Superior temporal gyrus (tissue), 1 donor: ENCODE measurements around the gene RAB33A.
A peak's percentile ranks its signal among the peaks of the same experiment; 100 is the strongest.
"Not testable (repeated sequence)": the region's sequence is repeated elsewhere in the genome, so short reads cannot be mapped to it uniquely, and the experiment has no call there.

Source experiments
- DNase-seq: peaks from one replicate; pipeline ENCODE4 v3.0.0-alpha.2; 2016; ENCODE audit errors: extremely low spot score

Gene RAB33A

DNA sequence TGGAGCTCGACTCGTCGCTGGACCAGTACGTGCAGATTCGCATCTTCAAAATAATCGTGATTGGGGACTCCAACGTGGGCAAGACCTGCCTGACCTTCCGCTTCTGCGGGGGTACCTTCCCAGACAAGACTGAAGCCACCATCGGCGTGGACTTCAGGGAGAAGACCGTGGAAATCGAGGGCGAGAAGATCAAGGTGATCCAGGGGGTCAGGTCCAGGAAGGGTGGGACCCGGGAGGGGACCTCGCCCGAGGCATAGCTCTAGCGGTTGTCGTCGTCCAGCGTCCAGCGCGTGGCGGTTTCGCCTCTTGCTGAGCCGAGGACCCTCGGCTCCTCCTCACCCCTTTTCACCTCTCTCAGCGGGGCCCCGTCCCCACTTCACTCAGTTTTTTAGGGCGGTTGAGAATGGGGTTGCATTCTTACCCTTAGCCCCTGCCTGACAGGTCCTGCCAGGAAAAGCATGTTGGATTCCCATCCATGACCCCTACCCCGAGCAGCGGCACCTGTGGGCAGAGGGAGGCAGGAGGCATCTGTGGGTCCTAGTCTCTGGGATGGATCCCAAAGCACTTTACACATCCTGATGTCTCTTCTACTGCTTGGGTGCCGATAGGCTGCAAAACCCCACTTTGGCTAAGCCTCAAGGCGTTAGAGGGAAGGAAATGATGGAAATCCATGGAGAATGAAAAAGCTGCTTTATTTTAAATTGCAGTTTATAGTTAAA lies 524 bp downstream of the RAB33A start:
- DNase-seq, result peak; percentile 17

DNA sequence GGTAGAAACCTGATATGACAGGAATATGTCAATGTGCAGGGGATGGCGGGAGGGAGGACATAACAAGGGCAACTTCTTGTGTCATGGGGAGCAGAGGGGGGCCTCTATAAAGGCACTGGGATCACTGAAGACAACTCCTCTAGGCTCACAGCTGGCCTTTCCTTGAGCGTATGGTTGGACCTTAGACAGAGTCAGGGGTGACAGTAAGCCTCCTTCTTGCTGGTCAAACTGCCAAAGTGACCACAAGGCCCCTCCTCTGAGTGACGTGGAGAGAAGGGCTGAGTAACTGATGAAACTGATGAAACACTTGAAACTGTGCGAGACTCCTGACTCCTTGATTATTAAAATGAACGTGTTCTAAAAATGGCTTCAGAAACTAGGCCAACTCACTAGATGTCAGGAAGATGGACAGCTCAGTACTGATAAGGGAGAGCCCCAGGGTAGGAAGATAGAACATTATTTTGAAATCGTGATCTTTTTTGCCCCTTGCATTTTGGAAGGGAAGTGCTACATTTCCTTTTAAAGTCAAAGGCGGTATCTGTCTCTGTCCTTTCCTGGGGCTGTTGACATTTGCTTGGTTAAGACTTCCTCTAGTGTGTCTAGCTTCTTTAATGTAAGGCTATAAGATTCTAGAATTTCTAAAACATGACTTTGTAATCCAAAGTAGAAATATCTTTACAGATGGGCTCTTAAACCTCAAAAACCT lies 1.6 kb downstream of the RAB33A start:
- peak; percentile 61 for DNase-seq

DNA sequence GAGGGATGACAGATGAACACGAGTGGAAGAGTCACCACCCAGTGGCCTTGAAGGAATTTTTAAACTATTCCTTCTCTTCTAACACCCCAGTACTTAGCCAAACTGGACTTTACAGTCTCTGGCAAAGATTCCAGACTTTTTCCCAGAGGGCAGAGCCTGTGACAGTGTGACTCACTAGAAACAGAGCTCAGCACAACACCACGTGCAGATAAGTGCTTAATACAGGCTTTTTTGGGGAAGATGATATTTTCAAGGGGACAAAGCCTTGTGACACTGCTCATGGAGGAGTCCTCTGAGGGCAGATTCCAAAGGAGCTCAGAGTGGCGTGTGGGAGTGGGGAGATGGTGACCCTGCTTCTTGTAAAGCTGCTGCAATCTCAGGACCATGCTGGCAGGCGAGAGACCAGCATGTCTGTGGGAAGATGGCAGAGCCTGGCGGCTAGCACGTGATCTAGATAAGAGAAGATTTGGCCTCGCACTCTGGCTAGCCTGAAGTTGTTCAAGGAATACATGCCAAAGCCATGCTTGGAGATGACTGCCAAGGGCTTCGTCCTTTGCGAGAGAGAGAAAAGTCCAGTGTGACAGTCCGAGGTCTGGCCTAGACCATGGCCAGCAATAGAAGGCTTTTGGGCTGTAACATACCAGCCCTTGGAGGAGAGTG lies 2.4 kb downstream of the RAB33A start:
- DNase-seq, result peak; percentile 47

DNA sequence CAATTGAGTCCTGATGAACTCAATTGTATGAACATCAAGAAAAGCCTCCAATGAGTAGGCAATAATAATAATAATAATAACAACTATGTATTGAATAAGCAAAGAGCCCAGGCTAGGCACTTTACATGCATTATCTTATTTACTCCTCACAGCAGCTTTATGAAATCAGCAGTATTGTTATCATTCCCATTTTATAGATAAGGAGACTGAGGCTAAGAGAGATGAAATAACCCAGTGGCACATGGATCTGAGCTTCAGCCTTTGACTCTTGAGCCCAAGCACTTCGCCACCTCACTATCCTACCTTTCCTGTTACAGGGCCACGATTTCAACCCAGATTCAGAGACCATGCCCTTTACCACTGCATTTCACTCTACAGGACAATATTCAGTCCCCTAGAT lies 3.2 kb downstream of the RAB33A start:
- no peak for DNase-seq

DNA sequence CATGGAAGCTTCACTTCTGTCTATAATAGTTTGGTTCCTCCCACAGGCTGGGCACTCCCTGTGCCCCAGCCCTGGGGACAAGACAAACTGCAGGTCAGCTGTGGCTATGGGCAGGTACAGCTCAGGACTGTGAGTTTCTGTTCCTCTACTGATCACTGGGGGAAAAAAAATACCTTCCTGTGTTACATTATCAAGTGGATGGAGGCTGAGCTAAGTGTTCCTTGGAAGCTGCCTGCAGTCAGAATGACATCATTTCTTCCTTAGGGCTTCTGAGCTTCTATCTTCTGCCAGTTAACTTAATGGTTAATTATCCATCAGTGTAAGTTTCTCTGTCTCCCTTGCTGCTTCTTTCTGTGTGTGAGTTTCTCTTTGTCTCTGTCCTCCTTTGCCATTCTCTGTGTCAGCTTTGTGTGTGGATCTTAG lies 4.6 kb downstream of the RAB33A start:
- peak; percentile 9 for DNase-seq

DNA sequence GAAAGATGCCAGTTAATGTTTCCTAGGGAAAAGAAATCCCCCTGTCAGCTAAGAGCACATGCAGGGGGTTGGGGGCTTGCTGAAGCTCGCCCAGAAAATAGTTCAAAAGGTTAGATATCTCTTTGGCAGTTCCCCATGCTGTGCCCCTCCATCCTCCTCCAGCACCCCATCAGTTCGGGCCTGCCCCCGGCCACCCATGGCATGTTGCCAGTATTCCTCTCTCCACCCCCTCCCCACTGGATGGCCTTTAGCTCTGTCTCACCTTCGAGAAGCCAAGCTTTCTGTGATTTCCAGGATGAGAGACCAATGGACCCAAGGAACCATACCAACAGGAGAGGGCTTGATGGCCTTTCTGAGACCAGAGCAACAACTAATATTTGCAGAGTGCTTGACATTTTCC lies 5.2 kb downstream of the RAB33A start:
- no peak for DNase-seq

DNA sequence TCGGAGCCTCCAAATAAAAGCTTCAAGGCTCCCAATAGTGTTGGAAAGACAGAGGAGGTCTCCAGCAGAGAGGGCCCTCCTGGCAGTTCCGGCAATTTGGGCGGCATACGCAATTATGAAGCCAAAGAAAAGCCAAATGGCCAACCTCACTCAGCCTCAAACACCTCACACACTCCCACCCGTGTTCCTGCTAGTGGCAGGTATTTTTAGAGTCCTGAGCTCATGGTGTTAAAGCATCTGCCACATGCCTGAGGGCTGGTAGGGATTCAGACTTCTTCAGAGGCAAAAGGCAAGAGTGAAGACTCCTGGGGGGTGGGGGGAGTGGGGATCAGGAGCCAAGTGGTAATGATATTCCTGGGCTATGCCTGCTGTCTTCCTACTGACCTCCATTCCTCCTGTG lies 7.4 kb downstream of the RAB33A start:
- peak; percentile 20 for DNase-seq

- DNase-seq, result peak; percentile 10
Measured at GRCh38 chrX:130179579-130180215, 7.9 kb downstream of the RAB33A start.

DNA sequence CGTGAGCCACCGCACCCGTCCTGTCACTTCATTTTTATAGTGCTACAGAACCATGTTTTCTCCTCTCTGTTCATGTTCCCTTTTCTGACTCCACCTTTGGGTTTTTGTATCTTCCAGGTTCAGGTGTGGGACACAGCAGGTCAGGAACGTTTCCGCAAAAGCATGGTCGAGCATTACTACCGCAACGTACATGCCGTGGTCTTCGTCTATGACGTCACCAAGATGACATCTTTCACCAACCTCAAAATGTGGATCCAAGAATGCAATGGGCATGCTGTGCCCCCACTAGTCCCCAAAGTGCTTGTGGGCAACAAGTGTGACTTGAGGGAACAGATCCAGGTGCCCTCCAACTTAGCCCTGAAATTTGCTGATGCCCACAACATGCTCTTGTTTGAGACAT lies 12.4 kb downstream of the RAB33A start:
- no peak for DNase-seq

- DNase-seq, result no peak
Measured at GRCh38 chrX:130184857-130185256, 13.1 kb downstream of the RAB33A start.

DNA sequence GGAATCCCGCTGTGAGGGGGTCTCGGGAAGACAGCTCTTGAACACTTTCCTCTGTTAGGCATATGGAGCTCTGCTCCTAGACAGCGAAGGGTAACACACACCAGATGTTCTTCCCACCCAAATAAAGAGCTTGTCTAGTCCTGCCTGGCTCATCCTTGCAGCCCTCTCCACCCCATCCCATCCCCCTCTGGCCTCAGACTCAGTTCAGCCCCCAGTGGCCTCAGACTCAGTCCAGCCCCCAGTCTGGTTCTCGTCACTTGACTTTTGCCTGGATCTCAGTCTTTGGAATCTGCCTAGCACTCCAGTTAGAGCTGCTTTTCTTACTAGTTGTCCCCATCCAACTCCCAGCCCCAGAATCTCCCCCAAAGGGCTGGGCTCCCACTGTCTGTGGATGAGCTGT lies 14.9 kb downstream of the RAB33A start:
- DNase-seq, result no peak

DNA sequence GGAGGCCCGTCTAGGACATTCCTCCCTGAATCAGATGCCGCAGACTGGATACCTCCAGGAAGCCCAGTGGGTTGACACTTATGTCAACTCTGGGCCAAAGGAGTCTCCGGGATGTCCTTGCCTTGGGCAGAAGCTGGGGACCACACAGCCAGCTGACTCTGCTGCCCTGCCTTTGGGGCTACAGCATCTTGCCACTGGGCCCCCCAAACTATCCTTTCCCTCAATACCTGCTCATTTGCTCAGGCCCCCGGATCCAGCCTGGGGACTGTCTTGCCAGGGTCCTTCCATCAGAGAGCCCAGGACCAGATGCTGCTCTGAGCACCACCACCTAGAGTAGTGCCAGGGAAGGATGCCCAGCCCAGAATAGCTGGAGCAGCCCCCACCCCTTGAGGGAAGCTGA lies 19.0 kb downstream of the RAB33A start:
- no peak for DNase-seq

GRCh38 chrX:130196466-130196865 lies 24.7 kb downstream of the RAB33A start:
- no peak for DNase-seq

DNA sequence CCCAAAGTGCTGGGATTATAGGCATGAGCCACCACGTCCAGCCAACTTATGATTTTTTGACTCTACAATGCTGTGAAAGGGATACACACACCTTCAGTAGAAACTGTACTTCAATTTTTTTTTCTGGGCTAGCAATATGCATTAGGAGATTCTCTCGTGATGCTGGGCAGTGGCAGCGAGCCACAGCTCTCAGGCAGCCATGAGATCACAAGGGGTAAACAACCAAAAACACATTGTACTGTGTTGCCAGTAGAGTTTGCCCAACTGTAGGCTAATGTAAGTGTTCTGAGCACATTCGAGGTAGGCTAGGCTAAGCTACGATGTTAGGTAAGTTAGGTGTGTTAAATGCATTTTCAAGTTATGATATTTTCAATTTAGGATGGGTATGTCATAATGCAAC lies 25.7 kb downstream of the RAB33A start:
- no peak for DNase-seq

DNA sequence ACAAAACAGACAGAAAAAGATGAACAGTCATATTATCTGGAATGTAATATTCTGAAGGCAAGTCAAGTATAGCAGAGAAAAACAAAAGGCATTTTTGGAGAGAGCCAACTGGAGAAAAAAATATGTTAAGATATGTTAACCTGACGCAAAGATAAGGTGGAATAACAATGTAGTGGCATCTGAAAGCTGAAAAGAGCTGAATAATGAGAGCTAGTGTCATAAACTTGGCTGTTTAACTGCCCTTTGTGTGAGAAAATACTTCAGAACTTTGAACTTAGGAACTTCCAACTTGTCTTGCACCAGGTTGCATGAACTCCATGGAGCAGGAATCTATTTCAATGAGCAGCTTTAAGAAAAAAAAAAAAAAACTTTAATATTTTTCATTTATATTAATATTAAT lies 32.9 kb downstream of the RAB33A start:
- no peak for DNase-seq

DNA sequence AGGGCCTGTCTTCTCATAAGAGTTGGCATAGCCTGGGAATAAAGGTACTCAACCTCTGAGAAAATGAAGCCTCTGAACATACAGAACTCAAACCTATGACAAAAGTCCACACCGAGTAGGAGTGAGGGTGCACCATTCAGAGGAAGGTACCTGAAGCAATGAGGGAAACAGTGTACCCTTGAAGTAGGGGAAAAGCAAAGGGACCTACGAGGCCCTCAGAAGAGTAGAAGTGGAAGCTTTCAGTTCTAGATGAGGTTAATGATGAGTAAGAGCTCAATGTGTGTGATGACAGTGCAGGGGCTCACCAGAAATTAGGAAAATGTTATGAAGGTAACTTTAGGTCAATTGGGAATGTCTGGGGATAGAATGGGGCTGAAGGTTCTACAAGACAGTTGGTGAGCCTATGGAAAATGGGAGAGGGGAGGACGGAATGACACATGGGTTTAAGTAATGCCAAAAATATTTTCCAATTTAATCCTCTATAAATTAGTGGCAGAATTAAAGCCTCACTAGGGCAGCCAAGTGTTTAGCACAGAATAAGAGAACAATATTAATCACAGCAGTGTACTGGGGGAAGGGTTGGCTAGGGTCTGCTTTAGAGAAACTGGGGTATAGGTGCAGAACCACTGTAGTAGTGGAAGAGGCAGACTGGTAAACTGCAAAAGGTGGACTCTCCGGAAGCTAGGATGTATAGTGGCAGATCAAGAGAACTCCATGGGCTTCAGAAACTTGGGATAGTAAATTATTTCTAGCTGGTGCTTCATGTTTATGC lies 39.8 kb downstream of the RAB33A start:
- DNase-seq, result no peak

- DNase-seq, result no peak
Measured at GRCh38 chrX:130212371-130212770, 40.6 kb downstream of the RAB33A start.

DNA sequence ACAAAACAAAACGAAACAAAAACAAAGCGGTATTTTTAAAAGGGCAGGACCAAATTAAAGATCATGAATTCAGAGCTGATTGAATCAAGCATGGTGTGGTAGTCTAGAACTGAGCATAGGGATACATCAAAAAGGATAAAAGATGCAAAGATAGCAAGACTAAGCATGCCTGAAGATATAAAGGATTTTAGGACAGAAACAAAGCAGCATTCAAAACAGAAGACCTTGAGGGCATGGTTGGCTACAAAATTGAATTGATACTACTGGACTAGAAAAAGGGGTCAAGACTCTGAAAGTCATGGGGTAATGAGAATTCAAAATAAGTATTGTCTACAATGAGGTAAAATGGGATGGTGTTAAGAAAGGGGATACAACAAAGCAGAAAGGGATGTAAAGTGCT lies 41.6 kb downstream of the RAB33A start:
- no peak for DNase-seq

GRCh38 chrX:130216320-130216719 lies 44.6 kb downstream of the RAB33A start:
- no peak for DNase-seq

GRCh38 chrX:130224810-130225209 lies 53.0 kb downstream of the RAB33A start:
- no peak for DNase-seq

DNA sequence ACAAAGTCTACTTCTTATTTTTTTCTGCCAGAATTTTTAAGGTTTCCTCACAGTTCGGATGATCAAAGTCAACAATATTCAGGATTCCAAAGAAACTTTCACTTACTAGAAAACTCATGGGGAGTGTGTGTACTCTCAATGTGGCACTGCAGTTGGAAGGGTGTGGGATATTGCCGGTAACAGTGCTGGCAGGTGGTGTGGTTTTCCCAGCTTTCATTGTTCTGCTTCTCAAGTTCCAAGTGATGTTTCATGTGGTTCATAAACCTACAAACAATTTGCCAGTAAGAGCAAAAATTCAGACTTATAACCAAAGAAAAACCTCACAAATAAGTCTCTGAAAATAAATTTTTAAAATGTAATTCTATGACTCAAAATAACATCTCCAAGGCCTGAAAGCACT lies 57.1 kb downstream of the RAB33A start:
- no peak for DNase-seq

DNA sequence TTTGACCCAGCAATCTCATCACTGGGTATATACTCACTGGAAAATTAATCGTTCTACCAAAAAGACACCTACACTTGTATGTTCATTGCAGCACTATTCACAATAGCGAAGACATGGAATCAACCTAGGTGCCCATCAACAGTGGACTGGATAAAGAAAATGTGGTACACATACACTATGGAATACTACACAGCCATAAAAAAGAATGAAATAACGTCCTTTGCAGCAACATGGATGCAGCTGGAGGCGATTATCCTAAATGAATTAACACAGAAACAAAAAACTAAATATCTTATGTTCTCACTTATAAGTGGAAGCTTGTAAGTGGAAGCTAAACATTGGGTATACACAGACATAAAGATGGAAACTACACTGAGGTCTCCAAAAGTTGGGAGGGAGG lies 59.4 kb downstream of the RAB33A start:
- DNase-seq, result not testable (repeated sequence)
